Stimulated activated CD4-positive, alpha-beta T cell treated with anti-CD3 and anti-CD28 coated beads, TNF-alpha, amount 100 ng/mL, for 1 hour (primary cell): Measurements from ENCODE around the gene HIVEP2.
A peak's percentile ranks its signal among the peaks of the same experiment; 100 is the strongest.

Experiments
- DNase-seq, 3 donors: peaks; one replicate each; pipeline ENCODE4 v3.0.0-alpha.2; 2020; ENCODE audit warnings: low read depth in 3 of 3, low spot score in 1 of 3

The HIVEP2 gene

GRCh38 chr6:142918339-142919042 lies 26.5 kb downstream of the HIVEP2 start:
- no peak for DNase-seq

GRCh38 chr6:142916881-142917280 lies 28.1 kb downstream of the HIVEP2 start:
- no peak for DNase-seq

GRCh38 chr6:142914937-142915697 lies 29.9 kb downstream of the HIVEP2 start:
- no peak for DNase-seq

- no peak for DNase-seq
Observed at GRCh38 chr6:142914369-142914768, 30.6 kb downstream of the HIVEP2 start.

- DNase-seq, result peak in 2 of 3 donors; percentile 35
Observed at GRCh38 chr6:142913511-142914047, 31.4 kb downstream of the HIVEP2 start.

GRCh38 chr6:142913036-142913510 lies 31.9 kb downstream of the HIVEP2 start:
- no peak for DNase-seq

GRCh38 chr6:142912125-142912524 lies 32.9 kb downstream of the HIVEP2 start:
- no peak for DNase-seq

- DNase-seq, result no peak
Observed at GRCh38 chr6:142911430-142911829, 33.5 kb downstream of the HIVEP2 start.

GRCh38 chr6:142909686-142910085 lies 35.3 kb downstream of the HIVEP2 start:
- no peak for DNase-seq

GRCh38 chr6:142908235-142908634 lies 36.7 kb downstream of the HIVEP2 start:
- no peak for DNase-seq

GRCh38 chr6:142907544-142907943 lies 37.4 kb downstream of the HIVEP2 start:
- DNase-seq, result no peak

- no peak for DNase-seq
Observed at GRCh38 chr6:142906945-142907470, 38.0 kb downstream of the HIVEP2 start.

- DNase-seq, result no peak
Observed at GRCh38 chr6:142903812-142904211, 41.2 kb downstream of the HIVEP2 start.

- peak in 2 of 3 donors; percentile 38 to 54 for DNase-seq
Observed at GRCh38 chr6:142902636-142903053, 42.3 kb downstream of the HIVEP2 start.

- DNase-seq, result no peak
Observed at GRCh38 chr6:142901611-142902010, 43.4 kb downstream of the HIVEP2 start.

GRCh38 chr6:142900227-142900971 lies 44.6 kb downstream of the HIVEP2 start:
- DNase-seq, result no peak

GRCh38 chr6:142898927-142899895 lies 45.8 kb downstream of the HIVEP2 start:
- no peak for DNase-seq

- DNase-seq, result no peak
Observed at GRCh38 chr6:142897659-142898058, 47.3 kb downstream of the HIVEP2 start.

- no peak for DNase-seq
Observed at GRCh38 chr6:142896732-142897131, 48.2 kb downstream of the HIVEP2 start.

- no peak for DNase-seq
Observed at GRCh38 chr6:142893088-142893487, 51.9 kb downstream of the HIVEP2 start.
